GM19452 (cell line): ENCODE data around the gene RDH12.
"Not testable (repeated sequence)": the region's sequence is repeated elsewhere in the genome, so short reads cannot be mapped to it uniquely, and the experiment has no call there.

Experiments used
- ATAC-seq: cut with Tn5 transposase; IDR thresholded peaks from one replicate; pipeline ENCODE4 v1.9.1; 2021; ENCODE audit not compliant: unreplicated experiment

RDH12 gene

GRCh38 chr14:67701492-67701891 is at the start of gene RDH12:
Gene RDH12, plus strand, starts transcription at chr14:67701886. Its CDS starts 20,757 bp downstream, at chr14:67722643.
- not testable (repeated sequence) for ATAC-seq

GRCh38 chr14:67652189-67652588 is 49.5 kb upstream of the RDH12 start:
- no peak for ATAC-seq

- no peak for ATAC-seq
Measured at GRCh38 chr14:67653651-67654280, 47.9 kb upstream of the RDH12 start.

GRCh38 chr14:67663633-67664032 is 38.1 kb upstream of the RDH12 start:
- no peak for ATAC-seq

- ATAC-seq: no peak
Measured at GRCh38 chr14:67665868-67666267, 35.8 kb upstream of the RDH12 start.

GRCh38 chr14:67666750-67667449 is 34.8 kb upstream of the RDH12 start:
- ATAC-seq: peak; percentile 65

GRCh38 chr14:67668559-67668958 is 33.1 kb upstream of the RDH12 start:
- ATAC-seq: no peak

- ATAC-seq: no peak
Measured at GRCh38 chr14:67673451-67673850, 28.2 kb upstream of the RDH12 start.

- ATAC-seq: peak; percentile 38
Measured at GRCh38 chr14:67674139-67674479, 27.6 kb upstream of the RDH12 start.

GRCh38 chr14:67674480-67675218 is 27.0 kb upstream of the RDH12 start, which contains the start of gene VTI1B:
Gene VTI1B, minus strand, starts transcription at chr14:67674632. Its CDS starts 143 bp downstream, at chr14:67674489.
- ATAC-seq: peak; percentile 95

- no peak for ATAC-seq
Measured at GRCh38 chr14:67675219-67675582, 26.5 kb upstream of the RDH12 start.

GRCh38 chr14:67679006-67679405 is 22.7 kb upstream of the RDH12 start:
- no peak for ATAC-seq

GRCh38 chr14:67680121-67680602 is 21.5 kb upstream of the RDH12 start:
- peak; percentile 83 for ATAC-seq

GRCh38 chr14:67680941-67681340 is 20.7 kb upstream of the RDH12 start:
- no peak for ATAC-seq

- ATAC-seq: no peak
Measured at GRCh38 chr14:67683842-67684241, 17.8 kb upstream of the RDH12 start.

GRCh38 chr14:67690011-67690410 is 11.7 kb upstream of the RDH12 start:
- ATAC-seq: no peak

GRCh38 chr14:67694791-67695393 is 6.8 kb upstream of the RDH12 start:
- peak; percentile 82 for ATAC-seq

GRCh38 chr14:67695394-67695949 is 6.2 kb upstream of the RDH12 start, which contains the start of gene RDH11:
Gene RDH11, minus strand, starts transcription at chr14:67695764. Its CDS starts 61 bp downstream, at chr14:67695703.
- peak; percentile 79 for ATAC-seq

- no peak for ATAC-seq
Measured at GRCh38 chr14:67697006-67697405, 4.7 kb upstream of the RDH12 start.

GRCh38 chr14:67698179-67698578 is 3.5 kb upstream of the RDH12 start:
- no peak for ATAC-seq

- no peak for ATAC-seq
Measured at GRCh38 chr14:67703997-67704396, 2.3 kb downstream of the RDH12 start.
